ENCODE results near the gene EMILIN3.

Gene EMILIN3, protein sequence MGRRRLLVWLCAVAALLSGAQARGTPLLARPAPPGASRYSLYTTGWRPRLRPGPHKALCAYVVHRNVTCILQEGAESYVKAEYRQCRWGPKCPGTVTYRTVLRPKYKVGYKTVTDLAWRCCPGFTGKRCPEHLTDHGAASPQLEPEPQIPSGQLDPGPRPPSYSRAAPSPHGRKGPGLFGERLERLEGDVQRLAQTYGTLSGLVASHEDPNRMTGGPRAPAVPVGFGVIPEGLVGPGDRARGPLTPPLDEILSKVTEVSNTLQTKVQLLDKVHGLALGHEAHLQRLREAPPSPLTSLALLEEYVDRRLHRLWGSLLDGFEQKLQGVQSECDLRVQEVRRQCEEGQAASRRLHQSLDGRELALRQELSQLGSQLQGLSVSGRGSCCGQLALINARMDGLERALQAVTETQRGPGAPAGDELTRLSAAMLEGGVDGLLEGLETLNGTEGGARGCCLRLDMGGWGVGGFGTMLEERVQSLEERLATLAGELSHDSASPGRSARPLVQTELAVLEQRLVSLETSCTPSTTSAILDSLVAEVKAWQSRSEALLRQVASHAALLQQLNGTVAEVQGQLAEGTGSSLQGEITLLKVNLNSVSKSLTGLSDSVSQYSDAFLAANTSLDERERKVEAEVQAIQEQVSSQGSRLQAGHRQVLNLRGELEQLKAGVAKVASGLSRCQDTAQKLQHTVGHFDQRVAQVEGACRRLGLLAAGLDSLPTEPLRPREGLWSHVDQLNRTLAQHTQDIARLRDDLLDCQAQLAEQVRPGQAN

GRCh38 chr20:41366546-41367392 lies at the start of gene EMILIN3:
EMILIN3 (minus strand) TSS chr20:41366818; CDS start chr20:41366634, 184 bp downstream.
- DNase-seq (ENCODE audit: low read depth in 3 of 3, low spot score in 1 of 3): no peak

DNA sequence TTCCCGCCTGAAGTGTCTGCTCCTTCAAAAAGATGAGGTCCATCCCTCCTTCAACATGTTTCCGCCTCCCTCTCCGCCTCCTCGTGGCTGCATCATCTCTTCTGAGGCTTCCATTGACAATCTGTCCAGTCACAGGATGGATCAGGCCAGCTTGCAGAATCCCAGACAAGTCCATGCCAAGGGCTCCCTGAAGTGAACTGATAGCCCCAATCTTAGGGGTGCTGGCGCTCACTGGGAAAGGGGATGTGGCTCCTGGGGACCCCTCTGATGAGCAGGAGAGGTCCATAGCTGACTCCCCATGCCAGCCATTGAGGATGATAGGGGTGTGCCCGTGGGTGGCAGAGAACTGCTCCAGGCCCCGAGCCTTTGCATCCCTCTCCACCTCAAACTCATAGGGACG lies 48.6 kb upstream of the EMILIN3 start:
- no peak for DNase-seq (ENCODE audit: low read depth in 3 of 3, low spot score in 1 of 3)

DNA sequence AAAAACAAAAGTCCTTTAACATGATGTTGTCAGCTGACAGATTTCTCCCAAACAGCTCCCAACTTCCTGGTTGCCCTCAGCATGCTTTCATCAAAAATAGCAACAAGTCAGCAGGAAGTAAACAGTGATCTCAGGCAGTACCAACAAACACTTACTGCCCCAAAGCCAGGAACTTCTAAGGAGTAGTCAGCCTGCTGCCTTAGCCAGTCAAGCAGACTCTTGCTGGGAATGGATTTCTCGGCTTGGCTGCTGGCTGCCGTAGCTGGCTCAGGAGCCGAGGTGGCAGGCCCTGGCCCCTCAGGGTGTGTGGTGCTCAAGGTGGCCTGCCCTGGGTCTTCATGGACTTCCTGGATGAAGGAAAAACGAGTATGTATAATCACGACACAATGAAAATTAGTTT lies 46.6 kb upstream of the EMILIN3 start:
- no peak for DNase-seq (ENCODE audit: low read depth in 3 of 3, low spot score in 1 of 3)

DNA sequence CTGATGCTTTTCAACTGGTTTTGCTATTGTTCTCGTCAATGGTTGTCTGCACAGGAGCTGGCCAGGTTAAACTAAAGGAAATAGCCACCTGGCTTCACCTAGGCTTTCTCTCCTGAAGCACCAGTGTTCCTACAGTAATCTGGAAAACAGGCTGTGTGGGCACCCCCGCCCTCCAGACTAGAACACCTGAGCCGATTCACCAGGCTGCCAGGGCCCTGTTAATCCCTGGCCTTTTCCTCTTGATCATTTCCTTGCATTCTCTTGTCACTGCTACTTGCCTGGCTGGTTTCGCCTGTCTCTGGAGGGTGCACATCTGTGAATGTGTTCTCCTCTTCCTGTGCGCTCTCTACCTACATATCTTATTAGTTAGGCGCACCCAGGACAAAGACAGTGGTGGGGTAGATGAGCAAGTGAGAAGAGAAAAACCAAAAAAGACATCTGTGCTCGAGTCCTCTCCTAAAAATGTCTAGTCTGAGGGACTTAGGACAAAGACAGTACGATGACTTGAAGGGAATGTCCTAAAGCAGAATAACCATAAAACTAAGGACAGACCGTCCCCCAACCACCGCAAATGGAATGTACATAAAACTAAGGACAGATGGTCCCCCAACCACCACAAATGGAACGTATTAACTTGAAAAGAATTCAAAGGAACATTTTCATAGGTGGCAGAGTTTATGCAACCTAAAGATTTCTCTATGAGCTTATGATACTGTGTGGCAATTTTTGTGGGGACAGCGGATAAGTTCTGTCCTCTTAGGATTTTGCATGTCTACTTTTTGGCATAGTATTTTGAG lies 45.9 kb upstream of the EMILIN3 start:
- DNase-seq (ENCODE audit: low read depth in 3 of 3, low spot score in 1 of 3): no peak

GRCh38 chr20:41411391-41411847 lies 44.8 kb upstream of the EMILIN3 start:
- no peak for DNase-seq (ENCODE audit: low read depth in 3 of 3, low spot score in 1 of 3)

- no peak for DNase-seq (ENCODE audit: low read depth in 3 of 3, low spot score in 1 of 3)
Observed at GRCh38 chr20:41408986-41409385, 42.4 kb upstream of the EMILIN3 start.

DNA sequence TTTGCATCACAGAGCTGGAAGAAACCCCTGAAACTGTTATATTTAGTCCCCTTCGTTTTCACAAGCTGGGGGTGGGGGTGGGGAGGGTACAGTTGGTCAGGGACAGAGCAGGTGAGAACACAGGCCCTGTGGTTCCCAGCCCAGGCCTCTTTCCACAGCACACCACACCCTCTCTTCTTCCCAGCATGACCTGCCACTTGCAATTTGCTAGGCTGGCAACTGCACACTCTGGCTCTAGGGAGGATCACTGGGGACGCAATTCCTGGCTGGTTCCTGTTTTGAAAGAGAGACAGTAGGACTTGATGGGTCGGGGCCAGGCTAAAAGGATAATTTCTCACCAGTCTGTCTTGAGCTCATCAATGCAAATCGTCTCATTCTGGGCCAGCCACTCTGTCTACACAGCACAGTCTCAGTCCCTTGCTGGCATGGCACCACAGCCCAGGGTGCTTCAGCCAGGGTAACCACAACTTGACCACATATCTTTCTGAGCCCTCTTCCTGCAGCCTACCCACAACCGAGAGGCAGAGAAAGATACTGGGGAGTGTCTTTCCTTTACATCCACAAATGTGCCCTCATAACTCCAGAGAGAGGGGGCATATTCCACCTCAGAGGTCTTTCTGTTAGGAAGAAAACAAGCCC lies 41.7 kb upstream of the EMILIN3 start:
- DNase-seq (ENCODE audit: low read depth in 3 of 3, low spot score in 1 of 3): no peak

DNA sequence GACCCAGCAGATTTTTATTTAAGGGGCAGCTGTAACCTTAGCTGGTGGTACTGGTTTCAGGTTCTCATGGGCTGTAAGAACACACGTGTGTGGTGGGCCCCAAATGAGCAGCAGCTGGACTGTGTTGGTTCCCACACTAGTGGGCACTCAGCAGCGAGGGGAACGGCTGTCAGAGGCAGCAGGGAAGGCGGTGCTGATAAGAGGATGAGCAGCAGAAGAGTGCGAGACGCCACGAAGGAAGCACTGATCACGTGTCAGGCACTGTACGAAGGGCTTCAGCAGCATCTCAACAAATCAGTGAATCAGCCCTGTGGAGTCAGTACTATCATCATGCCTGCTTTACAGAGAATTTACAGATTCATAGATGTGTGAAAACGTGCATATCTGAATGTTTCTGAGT lies 41.0 kb upstream of the EMILIN3 start:
- no peak for DNase-seq (ENCODE audit: low read depth in 3 of 3, low spot score in 1 of 3)

GRCh38 chr20:41406896-41407444 lies 40.4 kb upstream of the EMILIN3 start:
- no peak for DNase-seq (ENCODE audit: low read depth in 3 of 3, low spot score in 1 of 3)

GRCh38 chr20:41406353-41406752 lies 39.7 kb upstream of the EMILIN3 start:
- DNase-seq (ENCODE audit: low read depth in 3 of 3, low spot score in 1 of 3): no peak

DNA sequence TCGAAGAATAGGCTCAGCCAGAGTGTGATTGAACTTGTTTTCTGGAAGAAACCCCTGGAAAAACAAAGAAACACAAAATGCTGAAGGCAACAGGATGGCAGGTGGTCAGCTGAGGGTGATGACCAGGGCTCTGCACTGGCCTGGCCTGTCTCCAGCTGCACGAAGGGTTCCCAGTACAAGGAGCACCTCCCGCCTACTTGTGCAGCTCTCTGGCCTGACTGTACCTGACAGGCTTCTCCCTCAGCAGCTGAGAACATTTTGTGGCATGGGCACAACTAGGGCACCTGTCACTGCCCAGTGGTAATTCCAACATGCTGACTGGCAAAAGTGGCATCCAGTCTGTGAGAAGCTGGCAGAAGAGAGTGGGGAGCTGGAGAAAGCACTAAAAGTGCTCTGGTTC lies 38.8 kb upstream of the EMILIN3 start:
- no peak for DNase-seq (ENCODE audit: low read depth in 3 of 3, low spot score in 1 of 3)

DNA sequence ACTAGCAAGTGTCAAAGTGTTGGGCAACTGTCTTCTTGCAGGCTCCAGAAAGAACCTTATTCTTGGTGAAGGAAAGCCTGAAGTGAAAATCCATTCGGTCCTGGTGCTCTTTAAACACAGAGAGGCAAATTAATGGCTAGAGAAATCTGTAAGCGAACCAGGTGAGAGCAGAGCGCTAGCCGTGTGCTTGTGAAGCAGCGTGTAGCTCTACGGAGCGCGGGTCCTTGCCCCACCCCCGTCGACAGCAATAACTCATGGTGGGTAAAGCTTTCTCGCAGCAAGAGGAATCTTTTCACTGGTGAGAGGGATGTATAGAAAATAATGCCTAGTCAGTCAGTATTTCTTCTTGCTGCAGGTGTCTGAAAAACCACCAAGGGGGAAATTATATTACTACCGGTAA lies 37.0 kb upstream of the EMILIN3 start:
- no peak for DNase-seq (ENCODE audit: low read depth in 3 of 3, low spot score in 1 of 3)

- DNase-seq (ENCODE audit: low read depth in 3 of 3, low spot score in 1 of 3): no peak
Observed at GRCh38 chr20:41398408-41398807, 31.8 kb upstream of the EMILIN3 start.

DNA sequence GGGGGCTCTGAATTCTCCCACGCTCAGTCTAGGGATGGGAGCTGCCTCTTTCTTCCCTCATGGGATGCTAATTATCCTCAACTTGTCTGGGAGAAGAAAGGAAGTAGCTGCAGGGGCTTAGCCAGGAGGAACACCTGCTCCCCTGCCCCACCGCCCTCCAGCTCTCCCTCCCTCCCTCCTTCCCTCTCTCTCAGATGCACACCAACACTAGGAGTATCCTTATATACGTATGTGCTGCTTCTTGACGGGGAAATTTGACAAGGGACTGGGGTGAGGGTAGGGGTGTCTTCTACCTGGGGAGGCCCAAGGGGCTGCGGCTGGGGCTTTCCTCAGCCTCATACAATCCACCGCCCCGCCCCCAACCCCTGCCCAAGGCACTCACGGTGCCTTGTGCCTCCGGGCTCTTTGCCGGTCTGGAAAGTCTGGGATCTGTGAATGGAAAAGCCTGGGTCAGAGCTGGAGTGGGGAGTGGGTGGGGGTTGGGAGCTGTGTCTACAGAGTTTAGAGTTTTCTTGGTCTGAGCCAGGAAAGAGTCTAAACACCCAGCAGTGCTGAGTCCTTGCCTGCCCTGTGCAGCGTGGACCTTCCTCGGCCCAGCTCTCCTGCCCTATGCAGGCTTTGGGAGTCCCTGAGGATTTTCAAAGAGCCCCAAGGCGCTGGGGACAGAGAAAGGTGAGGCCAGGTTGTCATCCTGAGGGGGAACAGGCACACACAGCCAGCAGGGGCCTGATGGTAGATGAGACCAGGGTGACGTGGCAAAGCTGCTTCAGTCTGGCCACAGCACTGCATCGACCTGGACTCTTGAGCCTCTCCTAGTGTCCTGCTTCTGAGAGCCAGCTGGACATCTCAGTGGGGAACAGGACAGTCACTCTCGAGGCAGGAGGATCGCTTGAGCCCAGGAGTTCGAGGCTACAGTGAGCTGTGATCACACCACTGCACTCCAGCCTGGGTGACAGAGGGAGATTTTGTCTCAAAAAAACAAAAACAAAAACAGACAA lies 29.3 kb upstream of the EMILIN3 start:
- DNase-seq (ENCODE audit: low read depth in 3 of 3, low spot score in 1 of 3): no peak

DNA sequence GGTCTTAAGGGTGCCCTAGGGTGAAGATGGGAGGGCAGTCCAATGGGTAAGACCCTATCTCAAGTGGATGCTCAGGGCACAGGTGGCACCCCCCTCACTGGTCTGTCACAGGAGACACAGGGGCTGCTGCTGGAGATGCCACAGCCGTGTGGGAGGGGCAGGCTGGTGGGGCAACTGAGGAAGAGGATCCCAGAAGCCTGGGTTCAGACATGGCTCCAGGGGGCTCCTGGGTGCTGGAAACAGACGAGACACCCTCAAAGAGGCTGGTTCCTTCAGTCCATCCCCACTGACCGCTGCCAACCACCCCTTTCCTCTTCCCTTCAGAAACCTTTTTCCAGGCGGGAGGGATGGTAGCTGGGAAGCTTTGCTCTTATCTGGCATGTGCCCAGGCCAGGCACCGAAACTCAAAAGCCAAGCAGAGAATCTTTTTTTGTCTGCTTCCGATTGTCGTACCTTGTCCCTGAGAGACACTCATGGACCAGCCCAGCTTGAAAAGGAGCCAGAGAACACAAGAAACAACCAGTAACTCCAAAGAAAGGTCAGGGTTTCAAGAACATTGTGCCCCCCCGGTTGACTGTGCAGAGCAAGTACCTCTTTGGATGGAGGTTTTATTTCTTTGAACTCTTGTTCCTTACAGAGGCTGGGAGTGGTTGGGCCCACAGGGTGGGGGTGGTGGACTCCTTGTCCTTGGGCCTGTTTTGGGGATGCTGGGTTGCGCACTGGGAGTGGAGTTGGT lies 28.5 kb upstream of the EMILIN3 start:
- DNase-seq (ENCODE audit: low read depth in 3 of 3, low spot score in 1 of 3): no peak

GRCh38 chr20:41394081-41394480 lies 27.5 kb upstream of the EMILIN3 start:
- no peak for DNase-seq (ENCODE audit: low read depth in 3 of 3, low spot score in 1 of 3)

GRCh38 chr20:41393705-41394066 lies 27.1 kb upstream of the EMILIN3 start:
- DNase-seq (ENCODE audit: low read depth in 3 of 3, low spot score in 1 of 3): no peak
